Effector memory CD4-positive, alpha-beta T cell (primary cell): ENCODE data around the gene NUPR1.
"Not testable (repeated sequence)": the region's sequence is repeated elsewhere in the genome, so short reads cannot be mapped to it uniquely, and the experiment has no call there.

Experiments
- DNase-seq, 3 donors: peaks; one replicate each; pipeline ENCODE4 v3.0.0-alpha.2; 2020
- H3K27ac ChIP-seq: 2 replicates; pipeline ENCODE4 v1.7.0; 2013; ENCODE audit warnings: mild to moderate bottlenecking, low read length, moderate library complexity; ENCODE audit not compliant: insufficient read depth, poor library complexity, severe bottlenecking
- H3K27me3 ChIP-seq: replicated peaks from 2 replicates; pipeline ENCODE4 v1.7.0; 2013; ENCODE audit warnings: mild to moderate bottlenecking, low read length; ENCODE audit not compliant: insufficient read depth, control insufficient read depth, poor library complexity, severe bottlenecking
- H3K36me3 ChIP-seq: 2 replicates; pipeline ENCODE4 v1.7.0; 2013; ENCODE audit warnings: mild to moderate bottlenecking, low read length, moderate library complexity; ENCODE audit not compliant: control insufficient read depth, insufficient read depth
- H3K4me1 ChIP-seq: 2 replicates; pipeline ENCODE4 v1.7.0; 2013; ENCODE audit warnings: low read length, mild to moderate bottlenecking; ENCODE audit not compliant: control insufficient read depth, insufficient read depth, poor library complexity, severe bottlenecking
- H3K4me3 ChIP-seq: 2 replicates; pipeline ENCODE4 v1.7.0; 2013; ENCODE audit warnings: low read length, low read depth, mild to moderate bottlenecking; ENCODE audit not compliant: insufficient read depth, poor library complexity, severe bottlenecking
- H3K9me3 ChIP-seq: 2 replicates; pipeline ENCODE4 v1.7.0; 2013; ENCODE audit warnings: mild to moderate bottlenecking, low read length, moderate library complexity; ENCODE audit not compliant: control insufficient read depth

NUPR1 gene

DNA sequence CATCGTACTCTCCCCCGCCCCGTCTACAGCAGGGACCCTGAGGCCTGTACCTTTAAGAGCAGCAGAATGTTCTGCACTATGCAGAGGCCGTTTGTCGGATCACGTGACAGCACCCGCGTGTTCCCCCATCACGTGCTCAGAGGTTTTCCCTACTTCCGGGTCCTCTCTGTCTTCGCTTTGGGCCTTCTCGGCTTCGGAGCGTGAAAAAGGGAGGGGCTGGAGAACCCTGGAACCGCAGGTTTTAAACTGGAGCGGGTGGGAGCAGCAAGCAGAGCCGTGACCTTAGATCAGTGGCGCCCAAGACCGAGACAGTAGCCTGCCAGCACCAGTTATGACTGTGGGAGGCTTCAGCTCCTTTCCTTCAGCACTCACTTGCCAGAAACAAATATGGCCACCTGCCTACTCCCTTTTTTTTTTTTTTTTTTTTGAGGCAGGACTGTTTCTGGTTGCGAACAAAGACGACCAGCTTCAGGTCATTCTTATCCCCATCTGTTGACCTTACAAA lies 46.8 kb downstream of the NUPR1 start, which contains the start of gene CLN3:
TSS of gene CLN3 (minus strand) at position 105 of the 505 bp plus-strand sequence. CDS start 315 bp downstream, outside the sequence.
- peak within 1 kb of the TSS; percentile 96 for H3K4me3 ChIP-seq
- H3K4me1 ChIP-seq = peaks cover 46% of the 10 kb centered on the region
- H3K27ac ChIP-seq = peak within 1 kb of the TSS; percentile 99
- H3K27me3 ChIP-seq = no peaks in the 10 kb centered on the region
- H3K36me3 ChIP-seq = peaks cover 18% of the 10 kb centered on the region
- no peaks in the 10 kb centered on the region for H3K9me3 ChIP-seq
- DNase-seq = peak; percentile 72 to 85 (median 83)

DNA sequence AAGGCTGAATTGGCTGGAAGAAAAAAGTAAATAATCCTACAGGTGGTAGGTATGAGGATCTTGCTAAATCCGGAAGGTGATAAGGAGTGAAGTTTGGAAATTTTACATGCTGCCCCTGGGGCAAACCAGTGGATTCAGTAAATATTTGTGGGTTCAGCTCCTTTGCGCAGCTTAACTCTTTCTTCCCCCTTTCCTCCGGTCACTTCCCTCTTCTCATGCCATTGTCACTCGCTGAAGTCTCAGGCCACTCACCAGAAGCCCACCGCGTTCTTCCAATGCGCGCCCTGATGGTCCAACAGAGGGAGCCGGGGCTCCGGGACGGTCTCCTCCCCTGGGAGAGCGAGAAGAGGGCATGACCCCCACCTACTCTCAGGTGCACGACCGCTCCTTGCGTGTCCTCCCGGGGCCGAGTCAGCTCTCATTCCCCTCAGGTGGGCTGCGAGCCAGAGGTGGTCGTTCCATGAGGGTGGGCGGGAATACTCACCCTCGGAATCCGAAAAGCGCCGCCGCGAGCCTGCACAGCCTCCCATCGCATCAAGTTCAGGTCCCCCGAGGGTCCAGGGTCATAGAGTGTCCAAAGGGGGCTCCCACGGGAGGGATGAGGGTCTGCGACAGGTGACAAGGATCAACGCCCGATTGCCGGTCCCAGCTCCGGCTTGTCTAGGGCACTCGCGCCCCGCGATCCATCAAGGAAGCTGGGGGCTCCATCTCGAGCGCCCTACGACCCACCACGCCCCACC lies 47.4 kb downstream of the NUPR1 start:
- H3K36me3 ChIP-seq = peaks cover 21% of the 10 kb centered on the region
- H3K4me3 ChIP-seq = peak overlapping the region; percentile 96
- H3K27me3 ChIP-seq = no peaks in the 10 kb centered on the region
- DNase-seq = no peak
- H3K4me1 ChIP-seq = peaks cover 41% of the 10 kb centered on the region
- H3K9me3 ChIP-seq = no peaks in the 10 kb centered on the region
- H3K27ac ChIP-seq = peak overlapping the region; percentile 99

DNA sequence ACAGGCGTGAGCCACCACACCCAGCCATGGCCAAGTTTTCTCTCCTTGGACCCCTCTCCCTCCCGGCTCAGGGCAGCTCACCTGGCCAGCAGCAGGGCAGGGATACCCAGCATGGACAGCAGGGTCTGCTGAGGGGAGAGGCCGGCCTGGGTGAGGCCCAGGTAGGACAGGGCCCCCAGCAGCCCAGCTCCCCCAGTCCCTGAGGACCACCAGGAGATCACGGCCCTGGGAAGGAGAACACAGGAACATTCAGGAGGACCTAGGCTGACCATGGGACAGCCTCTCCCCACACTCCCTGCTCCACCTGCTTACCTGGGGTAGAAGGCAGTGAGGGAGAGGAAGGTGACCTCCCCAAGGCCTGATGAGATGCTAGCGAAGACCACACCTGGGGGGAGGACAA lies 52.5 kb downstream of the NUPR1 start:
- Histone ChIP-seq H3K9me3 (no peaks in the 10 kb centered on the region), H3K36me3 (peaks cover 62% of the 10 kb centered on the region), H3K27me3 (no peaks in the 10 kb centered on the region), H3K4me3 (no peak overlapping the region), H3K4me1 (no peaks in the 10 kb centered on the region), H3K27ac (no peak overlapping the region)
- DNase-seq = no peak

GRCh38 chr16:28483361-28483760 lies 55.4 kb downstream of the NUPR1 start:
- not testable (repeated sequence) for H3K9me3 ChIP-seq, H3K27ac ChIP-seq, H3K4me1 ChIP-seq, H3K27me3 ChIP-seq, DNase-seq, H3K4me3 ChIP-seq
- peaks cover 75% of the 10 kb centered on the region for H3K36me3 ChIP-seq
